GM21447 (cell line): Measurements from ENCODE around the gene CSPG5.

Experiments
- ATAC-seq: cut with Tn5 transposase; IDR thresholded peaks from one replicate; pipeline ENCODE4 v1.9.1; 2021; ENCODE audit not compliant: unreplicated experiment

CSPG5 gene

GRCh38 chr3:47578691-47579632 lies at the start of gene CSPG5:
CSPG5 (minus strand) TSS chr3:47578865; CDS start chr3:47578693, 172 bp downstream.
- ATAC-seq, result no peak

GRCh38 chr3:47628426-47628825 lies 49.8 kb upstream of the CSPG5 start:
- no peak for ATAC-seq

- no peak for ATAC-seq
These were observed 44.2 kb upstream of the CSPG5 start for GRCh38 chr3:47622671-47623461.

GRCh38 chr3:47617086-47618010 lies 38.7 kb upstream of the CSPG5 start:
- no peak for ATAC-seq

GRCh38 chr3:47614788-47615187 lies 36.1 kb upstream of the CSPG5 start:
- ATAC-seq, result no peak

GRCh38 chr3:47613722-47614121 lies 35.1 kb upstream of the CSPG5 start:
- no peak for ATAC-seq

GRCh38 chr3:47612879-47613278 lies 34.2 kb upstream of the CSPG5 start:
- no peak for ATAC-seq

- ATAC-seq, result no peak
These were observed 33.5 kb upstream of the CSPG5 start for GRCh38 chr3:47612178-47612577.

GRCh38 chr3:47611576-47611975 lies 32.9 kb upstream of the CSPG5 start:
- ATAC-seq, result no peak

GRCh38 chr3:47610583-47610982 lies 31.9 kb upstream of the CSPG5 start:
- ATAC-seq, result no peak

GRCh38 chr3:47607335-47607734 lies 28.7 kb upstream of the CSPG5 start:
- no peak for ATAC-seq

- ATAC-seq, result no peak
These were observed 27.5 kb upstream of the CSPG5 start for GRCh38 chr3:47606165-47606564.

- ATAC-seq, result no peak
These were observed 27.0 kb upstream of the CSPG5 start for GRCh38 chr3:47605652-47606051.

GRCh38 chr3:47604145-47604544 lies 25.5 kb upstream of the CSPG5 start:
- no peak for ATAC-seq

GRCh38 chr3:47603332-47603731 lies 24.7 kb upstream of the CSPG5 start:
- ATAC-seq, result no peak

GRCh38 chr3:47601281-47601680 lies 22.6 kb upstream of the CSPG5 start:
- ATAC-seq, result no peak

GRCh38 chr3:47594792-47595191 lies 16.1 kb upstream of the CSPG5 start:
- no peak for ATAC-seq

GRCh38 chr3:47592066-47592795 lies 13.6 kb upstream of the CSPG5 start:
- ATAC-seq, result no peak

- ATAC-seq, result no peak
These were observed 11.6 kb upstream of the CSPG5 start for GRCh38 chr3:47590216-47590615.

- ATAC-seq, result no peak
These were observed 9.9 kb upstream of the CSPG5 start for GRCh38 chr3:47588587-47588986.
